Middle frontal gyrus (tissue), 1 donor: ENCODE results near the gene DDTL.
"Not testable (repeated sequence)": the region's sequence is repeated elsewhere in the genome, so short reads cannot be mapped to it uniquely, and the experiment has no call there.

Experiments
- DNase-seq: peaks from one replicate; pipeline ENCODE4 v3.0.0-alpha.2; 2015; ENCODE audit warnings: low spot score; ENCODE audit errors: extremely low spot score

DDTL gene

GRCh38 chr22:23970201-23970641, 3.5 kb downstream of the DDTL start:
- no peak for DNase-seq

GRCh38 chr22:23970816-23971486, 4.3 kb downstream of the DDTL start:
- DNase-seq: no peak

DNA sequence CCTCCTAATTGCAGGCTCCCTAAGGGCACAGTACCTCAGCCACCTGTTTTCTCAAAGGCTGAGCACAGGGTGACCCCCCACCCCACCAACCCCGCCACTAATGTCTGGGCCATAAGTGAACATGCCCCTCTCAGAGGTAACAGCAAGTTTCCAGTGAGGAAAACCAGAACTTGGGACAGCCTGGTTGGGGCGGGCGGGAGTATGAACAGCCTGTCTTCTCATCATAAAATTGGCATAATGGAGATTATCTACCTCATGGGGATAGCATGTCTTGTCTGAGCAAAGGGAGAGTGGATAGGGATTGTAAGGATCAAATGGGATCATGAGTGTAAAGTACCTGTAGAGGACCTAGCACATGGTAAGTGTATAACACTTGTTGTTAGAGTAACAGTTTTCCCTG, 5.2 kb downstream of the DDTL start:
- DNase-seq: not testable (repeated sequence)

DNA sequence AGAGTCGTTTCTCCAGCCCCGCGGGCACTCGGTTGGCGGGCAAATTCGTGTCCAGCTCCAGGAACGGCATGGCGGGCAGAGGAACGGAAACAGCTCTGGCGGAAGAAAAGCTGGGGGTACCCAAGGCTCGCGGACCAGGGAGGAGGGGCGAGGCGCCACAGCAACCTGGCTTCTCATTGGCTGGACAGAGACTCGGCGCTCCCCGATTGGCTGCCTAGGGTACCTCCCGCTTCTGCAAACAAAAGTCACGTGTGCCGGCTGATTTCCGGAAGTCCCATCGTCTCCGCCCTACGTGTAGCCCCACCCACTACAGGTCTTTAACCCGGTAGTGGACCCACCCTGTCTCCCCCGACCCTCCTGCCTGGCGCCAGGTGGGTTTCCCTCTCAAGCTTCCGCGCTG, 7.7 kb downstream of the DDTL start, which contains the start of gene DDT:
Gene DDT, minus strand, starts transcription at position 97 of the 400 bp plus-strand sequence. Its CDS starts 27 bp downstream, at position 70.
- DNase-seq: not testable (repeated sequence)

GRCh38 chr22:23974836-23975352, 8.2 kb downstream of the DDTL start:
- DNase-seq: not testable (repeated sequence)

GRCh38 chr22:23977304-23977703, 10.6 kb downstream of the DDTL start:
- DNase-seq: not testable (repeated sequence)

DNA sequence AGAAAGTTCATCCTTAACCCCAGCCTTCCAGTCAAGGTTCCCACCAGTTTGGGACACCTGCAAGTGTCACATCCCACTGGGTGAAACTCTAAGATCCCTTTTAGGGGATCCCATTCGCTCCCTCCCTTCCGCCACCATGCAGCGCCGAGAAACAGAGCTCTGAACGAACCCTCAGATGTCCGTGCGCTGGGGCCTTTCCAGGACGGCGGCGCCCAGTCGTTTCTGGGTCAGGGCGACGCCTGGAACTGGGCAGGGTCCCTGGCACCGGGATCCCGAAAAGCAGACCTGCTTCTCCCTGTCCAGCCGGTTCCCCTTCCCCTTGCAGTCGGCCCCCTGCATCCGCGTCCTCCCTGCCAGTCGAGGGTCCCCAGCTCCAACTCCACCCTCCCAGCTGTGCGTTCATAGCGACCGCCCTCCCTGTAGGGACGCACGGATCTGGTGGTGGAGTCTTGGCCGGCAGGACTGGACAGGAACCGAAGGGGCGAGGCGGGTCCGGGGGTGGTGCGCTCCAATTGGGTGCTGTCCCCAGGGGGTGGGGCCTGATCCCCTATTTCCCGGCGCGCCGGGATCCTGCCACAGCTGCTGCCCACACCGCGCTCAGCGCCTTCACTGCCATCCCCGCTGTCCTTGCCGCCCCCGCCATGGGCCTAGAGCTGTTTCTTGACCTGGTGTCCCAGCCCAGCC, 13.0 kb downstream of the DDTL start, which contains the start of gene GSTT2:
Gene GSTT2, plus strand, starts transcription at position 578 of the 684 bp plus-strand sequence.
- not testable (repeated sequence) for DNase-seq

DNA sequence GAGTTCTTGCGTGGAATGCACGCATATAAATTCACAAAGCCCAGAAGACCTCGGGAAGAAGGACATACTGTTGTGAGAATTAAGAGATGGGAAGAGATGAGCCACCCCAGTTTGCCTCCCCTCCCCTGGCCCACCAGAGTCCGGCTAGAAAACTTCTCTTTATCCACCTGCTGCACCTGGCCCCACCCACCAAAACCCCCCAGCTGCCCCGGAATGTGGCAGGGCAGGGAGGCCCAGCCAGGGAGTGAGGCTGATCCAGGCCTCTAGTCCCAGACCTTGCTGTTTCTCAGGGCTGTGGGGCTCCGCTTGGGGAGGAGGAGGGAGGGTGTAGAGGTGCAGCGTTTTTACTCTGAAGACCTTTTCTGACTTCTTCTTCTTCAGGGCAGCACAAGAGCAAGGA, 13.9 kb downstream of the DDTL start:
- DNase-seq: not testable (repeated sequence)

DNA sequence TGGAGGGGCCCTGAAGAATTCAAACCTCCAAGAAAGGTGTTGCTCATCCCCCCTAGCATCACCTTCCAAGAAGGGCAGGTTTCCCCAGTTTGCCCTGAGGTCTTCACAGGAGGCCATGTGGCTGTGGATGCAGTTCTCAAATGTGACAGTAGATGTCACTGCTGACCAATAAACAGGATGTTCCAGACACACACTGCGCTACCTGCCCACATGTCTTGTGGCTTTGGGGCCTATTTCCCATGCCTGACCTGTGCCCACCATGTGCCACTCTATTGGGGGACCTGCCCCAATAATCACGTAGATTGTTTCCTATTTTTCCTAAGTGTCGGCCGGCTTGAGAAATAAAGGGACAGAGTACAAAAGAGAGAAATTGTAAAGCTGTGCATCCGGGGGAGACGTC, 17.7 kb downstream of the DDTL start:
- peak; percentile 6 for DNase-seq

DNA sequence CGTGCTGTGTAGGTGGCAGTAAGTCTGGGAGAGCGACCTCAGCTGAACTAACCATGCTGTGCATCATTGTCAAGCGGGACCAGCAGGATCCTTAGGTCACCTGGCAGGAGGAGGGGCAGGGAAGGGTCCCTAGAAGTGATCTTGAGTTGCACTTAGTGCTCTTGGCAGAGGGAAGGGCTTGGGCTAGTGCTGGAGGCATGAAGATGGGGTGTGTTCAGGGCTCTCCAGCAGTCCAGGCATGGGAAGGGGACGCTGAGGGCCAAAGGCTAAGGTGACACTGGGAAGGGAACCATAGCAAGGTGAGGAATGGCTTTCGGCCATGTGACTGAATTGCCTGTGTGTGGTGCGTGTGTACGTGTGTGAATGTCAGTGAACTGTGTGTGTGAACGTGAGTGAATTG, 19.4 kb downstream of the DDTL start:
- DNase-seq: not testable (repeated sequence)

- not testable (repeated sequence) for DNase-seq
These were observed 20.0 kb downstream of the DDTL start for GRCh38 chr22:23986538-23987178.

DNA sequence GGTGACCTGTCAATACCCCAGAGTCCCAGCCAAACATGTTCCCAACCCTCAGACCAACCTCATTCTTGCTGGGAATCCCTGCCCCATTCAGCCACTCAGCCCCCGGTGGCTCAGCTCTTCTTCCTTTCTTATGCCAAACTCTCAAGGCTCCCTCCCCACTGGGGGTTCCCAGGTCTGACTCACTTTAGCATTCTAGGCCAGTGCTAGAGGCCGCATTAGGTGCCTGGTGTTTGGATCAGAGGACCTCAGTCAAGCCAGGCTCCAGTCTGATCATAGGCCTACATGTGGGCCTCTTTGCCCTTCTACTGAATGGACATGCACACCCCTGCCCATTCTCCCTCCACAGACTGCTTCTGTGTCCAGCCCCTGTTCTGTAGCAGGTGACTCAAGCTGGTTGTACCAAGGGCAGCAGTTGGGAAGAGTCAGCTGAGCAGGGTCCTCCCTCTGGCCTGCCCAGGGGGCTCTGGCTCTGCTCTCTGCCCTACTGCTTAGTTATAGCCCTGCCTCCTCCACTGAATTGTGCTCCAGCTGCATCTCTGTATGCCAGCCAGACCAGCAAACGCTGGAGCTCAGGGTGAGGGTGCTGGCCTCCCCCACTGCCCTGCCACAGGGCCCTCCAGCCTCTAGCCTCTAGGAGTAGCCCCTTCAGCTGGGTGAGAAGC, 23.0 kb downstream of the DDTL start:
- not testable (repeated sequence) for DNase-seq

DNA sequence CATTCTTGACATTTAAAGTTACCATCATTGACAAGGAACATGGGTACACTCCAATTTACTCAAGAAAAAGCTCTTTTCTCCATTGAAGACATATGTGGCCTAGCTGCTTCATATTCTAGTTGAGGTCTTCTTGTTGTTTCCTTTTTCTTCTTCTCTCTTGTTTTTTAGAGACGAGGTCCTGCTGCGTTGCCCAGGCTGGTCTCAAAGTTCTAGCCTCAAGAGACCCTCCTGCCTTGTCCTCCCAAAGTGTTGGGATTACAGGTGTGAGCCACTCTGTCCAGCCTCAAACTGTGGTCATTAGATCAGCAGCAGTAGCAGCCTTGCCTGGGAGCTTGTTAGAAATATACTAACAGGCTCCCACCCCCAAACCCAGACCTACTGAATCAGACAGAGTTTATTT, 26.4 kb downstream of the DDTL start:
- DNase-seq: not testable (repeated sequence)

DNA sequence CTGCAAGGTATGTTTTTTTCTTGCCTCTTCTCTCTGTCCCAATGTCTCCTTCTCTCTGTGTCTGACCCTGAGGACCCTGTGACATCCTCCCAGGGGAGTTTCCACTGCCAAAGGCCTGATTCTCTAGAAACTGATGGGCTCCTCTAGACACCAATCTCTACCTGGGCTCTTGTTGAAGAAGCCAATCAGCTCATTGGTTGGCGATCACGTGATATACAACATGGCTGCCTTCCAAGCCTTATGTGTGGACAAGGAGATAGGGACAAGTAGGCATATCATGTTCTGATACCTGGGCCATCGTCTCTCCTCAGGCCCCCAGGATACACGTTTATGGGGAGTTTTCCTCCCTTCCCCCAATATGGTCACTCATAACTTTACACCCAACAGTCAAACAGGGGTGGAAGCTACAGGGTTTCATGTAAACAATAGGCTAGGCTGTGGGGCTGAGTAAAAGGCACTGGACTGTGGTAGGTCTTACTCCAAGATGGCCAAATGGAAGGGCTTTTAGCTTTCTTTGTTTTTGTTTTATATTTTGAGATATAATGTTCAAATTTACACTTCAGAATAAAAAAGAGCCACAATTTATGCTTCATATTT, 27.0 kb downstream of the DDTL start:
- not testable (repeated sequence) for DNase-seq

- no peak for DNase-seq
These were observed 30.4 kb downstream of the DDTL start for GRCh38 chr22:23997092-23997491.

DNA sequence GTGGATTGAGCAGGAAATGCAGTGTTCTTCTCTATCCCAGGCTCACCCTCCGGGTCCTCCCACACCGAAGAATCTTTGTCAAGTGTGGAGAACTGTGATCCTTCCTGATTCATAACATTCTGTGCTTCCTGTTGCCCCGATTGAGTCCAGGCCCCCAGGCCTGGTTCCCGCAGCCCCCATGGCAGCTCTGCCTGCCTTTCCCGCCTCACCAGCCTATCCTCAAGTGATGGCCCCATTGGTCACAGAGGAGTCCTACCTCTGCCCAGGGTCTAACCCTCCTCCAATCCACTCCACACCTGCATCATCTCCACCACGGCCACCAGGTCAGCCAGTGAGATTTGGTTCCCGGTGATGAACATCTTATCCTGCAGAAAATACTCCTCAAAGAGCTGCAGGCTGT, 33.1 kb downstream of the DDTL start:
- DNase-seq: not testable (repeated sequence)

DNA sequence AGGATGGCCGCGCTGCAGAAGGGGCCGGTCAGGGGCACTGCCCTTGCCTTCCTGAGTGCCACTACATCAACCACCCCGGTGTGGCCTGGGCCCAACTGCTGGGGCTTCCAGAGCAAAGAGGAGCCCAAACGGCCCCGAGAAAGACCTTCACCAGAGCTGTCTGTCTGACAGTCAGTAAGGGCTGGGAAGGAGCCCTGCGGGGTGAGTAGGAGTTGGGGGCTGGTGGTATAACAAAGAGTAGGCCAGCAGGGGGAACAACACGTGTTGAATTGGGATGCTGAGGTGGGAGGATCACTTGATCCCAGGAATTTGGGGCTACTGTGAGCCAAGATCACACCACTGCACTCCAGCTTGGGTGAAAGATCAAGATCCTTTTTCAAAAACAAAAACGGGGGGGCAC, 34.6 kb downstream of the DDTL start:
- no peak for DNase-seq

GRCh38 chr22:24002272-24002671, 35.6 kb downstream of the DDTL start:
- no peak for DNase-seq

- no peak for DNase-seq
These were observed 36.2 kb downstream of the DDTL start for GRCh38 chr22:24002851-24003250.

- DNase-seq: no peak
These were observed 37.2 kb downstream of the DDTL start for GRCh38 chr22:24003887-24004286.

DNA sequence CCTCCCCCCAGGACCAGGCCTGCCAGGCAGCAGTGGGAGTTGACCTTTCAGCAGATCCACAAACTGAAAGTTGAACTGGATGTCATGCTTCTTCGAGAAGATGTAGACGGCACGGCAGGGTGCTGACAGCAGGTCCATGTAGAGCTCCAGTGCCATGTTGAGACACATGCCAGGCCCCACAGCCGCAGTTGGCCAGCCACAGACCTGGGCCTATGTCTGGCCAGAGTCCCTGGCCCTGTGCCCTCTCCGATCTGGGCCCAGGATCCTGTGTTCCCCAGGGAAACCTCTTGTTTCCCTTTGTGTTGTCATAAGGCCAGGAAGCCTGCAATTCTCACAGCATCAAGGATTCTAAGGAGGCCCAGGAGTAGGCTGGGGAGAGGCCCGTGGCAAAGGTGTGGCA, 38.5 kb downstream of the DDTL start, which contains the start of gene GSTT4:
Gene GSTT4, minus strand, starts transcription at position 253 of the 400 bp plus-strand sequence. Its CDS starts 97 bp downstream, at position 156.
- DNase-seq: no peak
